ENCODE data around the gene CSTF2.

- no peak for TF ChIP-seq EZH2phosphoT487 (IDR thresholded peaks at IDR 0.05; ENCODE audit: borderline replicate concordance, low read length)
- TF ChIP-seq CTCF (IDR thresholded peaks at IDR 0.05; ENCODE audit: low read depth, low read length, poor library complexity, severe bottlenecking): no peak
Measured at GRCh38 chrX:100880368-100880767, 60.2 kb downstream of the CSTF2 start.

Data from DOHH2 (cell line).